ENCODE data around the gene EVX2.

The EVX2 gene

DNA sequence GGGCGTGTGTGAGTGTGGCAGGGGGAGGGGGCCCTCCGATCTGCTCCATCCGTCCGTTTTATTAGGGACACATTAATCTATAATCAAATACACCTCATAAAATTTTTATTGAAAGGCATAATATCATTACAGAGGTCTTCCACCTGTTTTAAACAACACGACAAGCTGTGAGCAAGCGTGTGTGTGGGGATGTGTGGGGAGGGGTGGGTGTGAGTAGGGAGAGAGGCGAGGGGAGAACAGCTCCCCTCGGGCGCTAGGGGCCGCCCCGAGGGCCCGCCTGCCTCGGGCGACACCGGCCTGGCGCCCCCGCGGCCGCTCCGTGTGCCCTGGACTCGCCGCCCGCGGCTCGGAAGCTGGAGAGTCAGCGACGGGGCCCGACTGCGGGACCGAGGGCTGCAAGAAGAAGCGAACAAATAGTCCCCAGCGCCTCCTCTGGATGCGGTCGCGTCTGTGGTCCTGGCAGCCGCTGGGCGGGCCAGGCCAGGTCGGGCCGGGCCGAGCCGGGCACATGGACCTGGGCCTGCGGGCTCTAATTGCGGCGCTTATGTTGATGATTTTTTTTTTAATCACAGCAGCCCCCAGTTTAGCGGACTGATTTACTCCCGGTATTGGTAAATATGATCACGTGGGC, 38.4 kb upstream of the EVX2 start:
- no peak for DNase-seq (ENCODE audit: low read depth, low spot score)

DNA sequence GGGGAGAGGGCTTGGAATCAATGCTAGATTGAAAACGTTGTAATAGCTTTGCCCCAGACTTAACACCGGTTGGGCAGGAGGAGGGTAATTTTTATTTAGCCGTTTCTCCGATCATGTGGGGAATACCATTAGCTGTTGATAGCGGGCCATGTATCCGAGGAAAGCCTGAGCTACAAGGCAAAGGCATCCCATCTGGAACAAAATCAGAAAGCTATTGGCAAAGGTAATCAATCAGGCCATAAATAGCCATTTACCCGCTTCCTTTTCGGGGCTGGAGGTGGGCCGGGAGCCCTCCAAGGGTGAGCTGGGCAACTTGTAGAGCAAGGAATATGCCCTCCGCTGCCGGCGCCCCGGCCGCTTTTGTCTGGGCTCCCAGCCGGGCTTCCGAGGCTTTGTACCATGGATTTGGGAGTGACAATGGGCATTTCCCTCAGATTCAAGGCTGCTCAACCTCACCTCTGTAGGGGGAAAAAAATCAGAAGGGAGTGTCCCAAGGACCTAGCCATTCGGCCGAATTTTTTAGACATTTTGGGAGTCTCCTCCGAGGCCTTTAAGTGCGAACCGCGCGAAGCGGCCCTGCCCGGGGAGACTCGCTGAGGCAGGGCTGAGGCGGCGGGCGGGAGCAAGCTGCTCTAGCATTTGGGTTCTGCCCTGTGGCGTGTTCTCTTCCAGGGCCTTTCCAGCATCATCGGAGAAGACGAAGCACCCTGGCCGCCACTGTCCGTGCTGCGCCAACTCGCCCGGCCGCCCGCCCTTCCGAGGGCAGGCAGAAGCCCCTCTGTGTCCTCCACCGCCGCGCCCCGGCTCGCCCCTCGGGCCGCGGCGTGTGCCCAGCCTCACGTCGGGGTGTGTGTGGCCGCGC, 37.7 kb upstream of the EVX2 start:
- DNase-seq (ENCODE audit: low read depth, low spot score), result no peak

- no peak for DNase-seq (ENCODE audit: low read depth, low spot score)
Observed at GRCh38 chr2:176120364-176121189, 36.8 kb upstream of the EVX2 start.

DNA sequence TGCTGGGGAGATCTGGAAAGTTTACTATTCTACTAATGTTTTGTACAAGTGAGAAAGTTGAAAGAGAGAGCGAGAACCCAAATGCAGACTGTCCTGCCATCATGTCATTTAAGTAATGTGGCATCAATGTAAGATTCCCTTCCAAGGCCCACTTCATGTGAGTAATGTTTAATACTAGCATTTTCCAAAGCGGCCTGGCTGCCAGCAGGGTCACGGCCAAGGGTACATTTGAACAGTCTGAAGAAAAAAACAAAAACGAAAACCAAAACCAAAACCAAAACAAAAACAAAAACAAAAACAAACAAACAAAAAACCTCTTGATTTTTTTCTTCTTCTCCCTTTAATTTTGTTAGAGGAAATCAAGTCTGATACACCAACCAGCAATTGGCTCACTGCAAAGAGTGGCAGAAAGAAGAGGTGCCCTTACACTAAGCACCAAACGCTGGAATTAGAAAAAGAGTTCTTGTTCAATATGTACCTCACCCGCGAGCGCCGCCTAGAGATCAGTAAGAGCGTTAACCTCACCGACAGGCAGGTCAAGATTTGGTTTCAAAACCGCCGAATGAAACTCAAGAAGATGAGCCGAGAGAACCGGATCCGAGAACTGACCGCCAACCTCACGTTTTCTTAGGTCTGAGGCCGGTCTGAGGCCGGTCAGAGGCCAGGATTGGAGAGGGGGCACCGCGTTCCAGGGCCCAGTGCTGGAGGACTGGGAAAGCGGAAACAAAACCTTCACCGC, 35.0 kb upstream of the EVX2 start:
- no peak for DNase-seq (ENCODE audit: low read depth, low spot score)

GRCh38 chr2:176117823-176118371, 34.1 kb upstream of the EVX2 start:
- no peak for DNase-seq (ENCODE audit: low read depth, low spot score)

GRCh38 chr2:176117162-176117822, 33.5 kb upstream of the EVX2 start:
- no peak for DNase-seq (ENCODE audit: low read depth, low spot score)

DNA sequence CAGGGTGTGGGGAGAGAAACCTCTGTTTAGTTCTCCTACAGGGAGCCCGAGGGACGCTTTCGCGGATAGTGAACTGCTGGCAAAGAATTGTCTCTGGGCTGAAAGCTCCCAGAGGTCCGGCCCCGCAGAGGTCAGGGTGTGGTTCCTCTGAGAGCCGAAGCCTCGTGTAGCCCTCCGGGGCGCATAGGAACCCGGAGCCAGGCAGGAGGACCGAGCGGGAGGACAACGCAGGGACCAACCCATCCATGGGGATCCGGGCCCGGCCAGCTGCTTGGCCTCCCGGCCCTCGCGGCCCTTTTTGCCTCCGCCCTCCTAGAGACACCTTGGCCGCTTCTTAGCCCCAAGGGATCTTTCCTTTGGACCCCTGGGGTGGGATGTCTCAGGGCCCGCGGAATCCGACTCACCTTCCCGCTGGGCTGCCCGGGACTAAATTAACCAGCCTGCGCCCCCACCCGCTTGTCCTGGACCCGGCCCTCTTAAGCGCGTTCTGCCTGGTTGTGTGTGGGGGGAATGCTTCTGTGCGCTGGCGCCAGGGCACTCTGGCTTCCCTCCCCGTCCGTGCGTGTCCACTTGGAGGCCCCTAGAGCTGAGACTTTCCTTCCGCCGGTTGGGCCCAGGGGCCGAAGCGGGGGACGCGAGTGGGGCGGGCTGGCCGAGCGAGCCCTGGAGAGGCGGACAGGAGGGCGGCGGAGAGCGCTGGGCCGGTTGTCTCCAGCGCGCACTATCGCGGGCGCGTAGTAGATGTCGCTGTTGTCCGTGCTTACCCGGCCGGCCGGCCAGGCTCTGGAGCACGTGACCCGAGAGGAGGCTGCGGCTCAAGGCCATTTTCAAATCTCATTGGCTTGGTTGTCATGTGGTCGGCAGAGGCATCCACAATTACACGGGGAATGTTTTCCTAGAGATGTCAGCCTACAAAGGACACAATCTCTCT, 32.4 kb upstream of the EVX2 start, which contains the start of gene HOXD10:
Gene HOXD10, plus strand, starts transcription at position 896 of the 931 bp plus-strand sequence. CDS start 56 bp downstream, outside the sequence.
- DNase-seq (ENCODE audit: low read depth, low spot score), result no peak

GRCh38 chr2:176114930-176115625, 31.3 kb upstream of the EVX2 start:
- no peak for DNase-seq (ENCODE audit: low read depth, low spot score)

GRCh38 chr2:176114120-176114929, 30.6 kb upstream of the EVX2 start:
- no peak for DNase-seq (ENCODE audit: low read depth, low spot score)

DNA sequence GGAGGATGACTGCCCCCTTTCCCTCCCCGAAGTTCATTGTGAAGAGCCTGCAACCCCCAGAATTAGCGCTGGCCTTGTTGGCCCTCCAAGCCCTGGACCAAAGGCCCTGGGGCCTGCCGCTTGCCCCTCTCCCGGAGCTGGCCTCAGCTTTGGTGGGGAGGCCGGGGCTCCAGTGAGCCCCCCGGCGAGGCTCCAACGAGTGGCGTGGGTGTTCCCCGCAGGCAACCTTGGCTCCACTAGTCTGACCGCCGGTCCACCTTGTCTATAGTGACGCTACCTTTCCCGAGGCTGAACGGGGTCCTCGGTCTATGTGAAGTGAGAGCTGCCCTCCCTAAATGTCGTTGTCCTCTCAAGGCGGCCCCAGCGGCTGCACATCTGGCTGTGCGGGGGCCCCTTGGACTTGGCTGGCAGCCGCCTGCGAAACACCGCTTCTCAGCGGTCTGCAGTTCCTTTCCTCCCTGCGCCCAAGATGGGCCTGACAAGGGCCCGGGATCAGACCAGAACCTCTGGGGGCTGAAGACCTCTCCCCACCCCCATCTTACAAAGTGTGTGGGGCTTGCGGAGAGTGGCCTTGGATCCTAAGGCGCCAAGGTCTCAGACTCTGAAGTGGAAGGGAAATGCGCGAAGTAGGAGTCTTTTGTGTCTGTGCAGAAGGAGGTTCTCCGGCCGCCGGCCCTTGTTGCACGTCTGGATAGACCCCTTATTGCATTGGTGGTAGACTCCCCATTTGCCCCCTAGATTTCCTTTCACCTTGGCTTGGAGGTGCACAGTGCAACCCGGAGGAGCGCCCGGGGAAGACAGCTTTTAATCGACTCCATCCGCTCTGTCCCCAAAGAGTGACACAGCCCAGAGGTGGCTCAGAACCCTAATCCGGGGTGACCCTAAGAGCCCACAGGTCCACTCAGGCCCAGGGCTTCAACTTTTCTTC, 28.9 kb upstream of the EVX2 start:
- DNase-seq (ENCODE audit: low read depth, low spot score), result no peak

DNA sequence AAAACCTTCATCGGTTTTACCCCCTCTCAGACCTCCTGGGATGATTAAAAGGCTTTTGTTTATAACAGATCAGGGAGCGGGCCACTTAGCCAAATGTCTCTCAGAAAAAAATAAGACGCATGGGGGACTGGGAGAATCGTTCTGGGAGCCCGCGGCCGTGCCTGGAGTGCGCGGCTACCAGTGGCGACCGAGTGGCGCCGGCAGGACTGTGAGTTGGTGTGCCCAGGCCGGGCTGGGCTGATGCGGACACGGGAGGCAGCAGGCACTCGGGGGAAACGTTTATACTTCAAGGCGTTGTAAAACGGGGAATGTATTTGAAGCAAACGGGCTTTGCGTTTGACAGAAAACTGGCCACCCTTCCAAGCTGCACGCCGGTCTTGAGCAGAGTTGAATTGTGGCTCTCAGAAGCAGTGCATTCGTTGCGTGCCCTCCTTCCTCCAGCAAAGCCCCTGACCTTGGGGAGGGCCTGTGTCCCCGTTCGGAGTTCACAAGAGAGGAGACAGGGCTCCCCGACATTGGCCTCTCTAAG, 28.1 kb upstream of the EVX2 start:
- no peak for DNase-seq (ENCODE audit: low read depth, low spot score)

- DNase-seq (ENCODE audit: low read depth, low spot score), result no peak
Observed at GRCh38 chr2:176111309-176111663, 27.5 kb upstream of the EVX2 start.

- no peak for DNase-seq (ENCODE audit: low read depth, low spot score)
Observed at GRCh38 chr2:176110415-176111308, 26.9 kb upstream of the EVX2 start.

GRCh38 chr2:176109946-176110345, 26.2 kb upstream of the EVX2 start:
- DNase-seq (ENCODE audit: low read depth, low spot score), result no peak

DNA sequence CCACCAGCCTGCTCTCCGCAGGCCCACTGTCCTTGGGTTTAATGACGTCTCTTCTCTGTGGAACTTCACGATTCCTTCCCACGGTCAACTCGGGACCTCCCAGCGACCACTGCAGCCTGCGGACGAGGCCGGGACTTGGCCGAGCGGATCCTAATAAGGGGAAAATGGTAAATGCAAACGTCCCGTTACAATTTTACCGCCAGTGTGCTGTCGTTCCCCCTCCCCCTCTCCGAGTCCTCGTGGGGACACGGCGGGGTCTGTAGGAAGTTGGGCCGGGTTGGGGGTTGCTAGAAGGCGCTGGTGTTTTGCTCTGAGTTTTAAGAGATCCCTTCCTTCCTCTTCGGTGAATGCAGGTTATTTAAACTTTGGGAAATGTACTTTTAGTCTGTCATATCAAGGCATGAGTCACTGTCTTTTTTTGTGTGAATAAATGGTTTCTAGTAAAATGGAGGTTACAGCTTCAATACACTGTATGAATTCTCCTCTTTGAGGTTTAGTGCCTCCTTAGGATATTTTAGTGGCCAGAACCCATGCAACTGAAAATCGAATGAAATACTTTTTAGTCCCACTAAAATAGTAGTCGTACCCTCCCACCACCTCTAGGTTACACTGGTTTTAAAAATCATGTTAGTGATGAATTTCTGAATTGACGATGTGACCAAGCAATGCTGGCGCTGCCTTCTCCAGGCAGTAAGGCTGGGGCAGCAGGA, 25.6 kb upstream of the EVX2 start:
- no peak for DNase-seq (ENCODE audit: low read depth, low spot score)

All from iPS DF 19.7 (cell line).